Subcutaneous adipose tissue (tissue), 4 donors: ENCODE data around the gene HECW1. TPM values are rescaled to one million over a fixed set of nuclear protein-coding genes. Genes with fewer than 3 reads are reported as not detected.

Experiments used
- CTCF ChIP-seq: fragments of 450-650 bp; IDR thresholded peaks from one replicate; pipeline ENCODE4 v1.5.1; 2016; ENCODE audit warnings: low read depth, mild to moderate bottlenecking, control low read depth, antibody characterized with exemption, moderate library complexity
- total RNA-seq, 4 donors: library from RNA; depleted of rRNA; stranded (reverse); fragments of >200 nt; gene quantifications; one replicate each; pipeline ENCODE4 v1.1.0, GENCODE V29; 2016

The HECW1 gene
- total RNA-seq, 4 donors from 2014 or later = 0.38 to 2.2 (median 0.80) TPM

GRCh38 chr7:43590862-43591557 is 478.6 kb downstream of the HECW1 start:
- TF ChIP-seq CTCF = no peak

GRCh38 chr7:43591558-43592180 is 479.2 kb downstream of the HECW1 start:
- TF ChIP-seq CTCF = no peak

GRCh38 chr7:43592326-43592725 is 479.9 kb downstream of the HECW1 start:
- no peak for TF ChIP-seq CTCF

GRCh38 chr7:43593010-43593409 is 480.6 kb downstream of the HECW1 start:
- no peak for TF ChIP-seq CTCF

GRCh38 chr7:43594020-43594419 is 481.6 kb downstream of the HECW1 start:
- TF ChIP-seq CTCF = no peak

- TF ChIP-seq CTCF = no peak
Measured at GRCh38 chr7:43600056-43600455, 487.6 kb downstream of the HECW1 start.

GRCh38 chr7:43602256-43602655 is 489.8 kb downstream of the HECW1 start:
- no peak for TF ChIP-seq CTCF
